MM.1S (cell line): ENCODE data around the gene ENTREP1.

Source experiments
- DNase-seq: peaks from one replicate; pipeline ENCODE4 v3.0.0-alpha.2; 2015
- H2AFZ ChIP-seq: fragments of 300-600 bp; sonication (generic); 2 replicates; pipeline ENCODE4 v1.6.0; 2016; ENCODE audit warnings: antibody characterized with exemption, low read length
- H3F3A ChIP-seq: fragments of 300-600 bp; sonication (generic); 2 replicates; pipeline ENCODE4 v1.6.1; 2016; ENCODE audit warnings: mild to moderate bottlenecking, antibody characterized with exemption, low read length, moderate library complexity, mixed read lengths; ENCODE audit not compliant: insufficient read depth
- H3K27ac ChIP-seq: fragments of 300-600 bp; sonication (generic); 2 replicates; pipeline ENCODE4 v1.5.1; 2016; ENCODE audit warnings: mild to moderate bottlenecking, low read length
- H3K27me3 ChIP-seq: fragments of 300-600 bp; sonication (generic); replicated peaks from 2 replicates; pipeline ENCODE4 v1.6.0; 2016; ENCODE audit warnings: low read length; ENCODE audit not compliant: insufficient read depth
- H3K36me3 ChIP-seq: fragments of 300-600 bp; sonication (generic); replicated peaks from 2 replicates; pipeline ENCODE4 v1.6.1; 2016; ENCODE audit warnings: mild to moderate bottlenecking, low read length, mixed read lengths; ENCODE audit not compliant: insufficient read depth
- H3K4me1 ChIP-seq: fragments of 300-600 bp; sonication (generic); 2 replicates; pipeline ENCODE4 v1.6.1; 2016; ENCODE audit warnings: low read length, mixed read lengths
- H3K4me2 ChIP-seq: fragments of 300-600 bp; sonication (generic); 2 replicates; pipeline ENCODE4 v1.6.0; 2016; ENCODE audit warnings: low read depth, low read length
- H3K4me3 ChIP-seq: fragments of 300-600 bp; sonication (generic); 2 replicates; pipeline ENCODE4 v1.5.1; 2016; ENCODE audit warnings: low read length, mixed read lengths
- H3K79me2 ChIP-seq: fragments of 300-600 bp; sonication (generic); 2 replicates; pipeline ENCODE4 v1.6.1; 2016; ENCODE audit warnings: mixed run types, low read length, mixed read lengths
- H3K9ac ChIP-seq: fragments of 300-600 bp; sonication (generic); 2 replicates; pipeline ENCODE4 v1.6.1; 2016; ENCODE audit warnings: low read length, mixed read lengths
- H3K9me2 ChIP-seq: fragments of 300-600 bp; sonication (generic); replicated peaks from 2 replicates; pipeline ENCODE4 v1.6.1; 2016; ENCODE audit warnings: mild to moderate bottlenecking, low read length, mixed read lengths; ENCODE audit not compliant: insufficient read depth
- H3K9me3 ChIP-seq: fragments of 300-600 bp; sonication (generic); replicated peaks from 2 replicates; pipeline ENCODE4 v1.6.1; 2016; ENCODE audit warnings: mild to moderate bottlenecking, low read length, mixed read lengths; ENCODE audit not compliant: insufficient read depth
- H4K20me1 ChIP-seq: fragments of 300-600 bp; sonication (generic); 2 replicates; pipeline ENCODE4 v1.6.1; 2016; ENCODE audit warnings: mild to moderate bottlenecking, low read length, moderate library complexity, mixed read lengths; ENCODE audit not compliant: insufficient read depth
- EZH2 ChIP-seq: fragments of 300-600 bp; sonication (generic); optimal IDR thresholded peaks from 2 replicates; pipeline ENCODE3; 2017; ENCODE audit warnings: low read depth, mild to moderate bottlenecking, antibody characterized with exemption, low read length, mixed read lengths
- EZH2phosphoT487 ChIP-seq: fragments of 300-600 bp; sonication (generic); IDR thresholded peaks from 2 replicates; pipeline ENCODE4 v1.6.1; 2018; ENCODE audit warnings: antibody characterized with exemption, low read length
- TF ChIP-seq, protein P1 (sequence below): fragments of 300-600 bp; sonication (generic); IDR thresholded peaks from 2 replicates; pipeline ENCODE4 v1.5.1; 2016; ENCODE audit warnings: antibody characterized with exemption, low read length, mixed read lengths

Gene ENTREP1

GRCh38 chr9:69307446-69308205, 17.4 kb upstream of the ENTREP1 start:
- TF ChIP-seq EZH2phosphoT487 (no peak), EZH2 (no peak)
- TF ChIP-seq, protein P1, sequence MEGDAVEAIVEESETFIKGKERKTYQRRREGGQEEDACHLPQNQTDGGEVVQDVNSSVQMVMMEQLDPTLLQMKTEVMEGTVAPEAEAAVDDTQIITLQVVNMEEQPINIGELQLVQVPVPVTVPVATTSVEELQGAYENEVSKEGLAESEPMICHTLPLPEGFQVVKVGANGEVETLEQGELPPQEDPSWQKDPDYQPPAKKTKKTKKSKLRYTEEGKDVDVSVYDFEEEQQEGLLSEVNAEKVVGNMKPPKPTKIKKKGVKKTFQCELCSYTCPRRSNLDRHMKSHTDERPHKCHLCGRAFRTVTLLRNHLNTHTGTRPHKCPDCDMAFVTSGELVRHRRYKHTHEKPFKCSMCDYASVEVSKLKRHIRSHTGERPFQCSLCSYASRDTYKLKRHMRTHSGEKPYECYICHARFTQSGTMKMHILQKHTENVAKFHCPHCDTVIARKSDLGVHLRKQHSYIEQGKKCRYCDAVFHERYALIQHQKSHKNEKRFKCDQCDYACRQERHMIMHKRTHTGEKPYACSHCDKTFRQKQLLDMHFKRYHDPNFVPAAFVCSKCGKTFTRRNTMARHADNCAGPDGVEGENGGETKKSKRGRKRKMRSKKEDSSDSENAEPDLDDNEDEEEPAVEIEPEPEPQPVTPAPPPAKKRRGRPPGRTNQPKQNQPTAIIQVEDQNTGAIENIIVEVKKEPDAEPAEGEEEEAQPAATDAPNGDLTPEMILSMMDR: no peak
- no peak overlapping the region for H3K9ac ChIP-seq

DNA sequence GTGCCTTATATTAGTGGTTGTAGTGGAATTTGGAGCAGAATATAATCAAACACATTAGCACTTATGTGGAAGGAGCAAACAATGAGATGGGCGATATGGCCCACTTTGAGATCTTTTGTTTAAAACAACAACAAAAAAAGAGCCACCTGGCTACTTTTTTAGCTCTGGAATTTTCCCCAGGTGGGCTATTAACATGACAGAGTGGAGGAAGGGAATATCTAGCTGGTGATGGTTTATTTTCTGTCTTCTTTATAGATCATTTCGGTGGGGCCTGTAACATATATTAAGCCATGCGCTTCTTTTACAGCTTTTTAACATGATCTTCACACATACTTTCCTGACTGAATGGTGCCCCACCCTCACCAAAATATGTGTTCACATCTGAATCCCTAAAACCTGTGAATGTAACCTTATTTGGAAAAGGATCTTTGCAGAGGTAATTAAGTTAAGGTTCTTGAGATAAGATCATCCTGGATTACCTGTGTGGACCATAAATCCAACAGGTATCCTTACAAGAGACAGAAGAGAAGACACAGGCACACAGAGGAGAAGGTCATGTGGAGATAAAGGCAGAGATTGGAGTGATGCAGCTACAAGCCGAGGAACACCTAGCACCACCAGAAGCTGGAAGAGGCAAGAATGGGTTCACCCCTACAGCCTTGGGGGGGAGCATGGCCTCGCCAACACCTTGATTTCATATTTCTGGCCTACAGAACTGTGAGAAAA, 16.6 kb upstream of the ENTREP1 start:
- Histone ChIP-seq H3K27ac (no peak overlapping the region), H3K9me3 (no peaks in the 10 kb centered on the region), H3K4me1 (no peaks in the 10 kb centered on the region), H4K20me1 (no peaks in the 10 kb centered on the region), H3K9ac (no peak overlapping the region), H2AFZ (no peak overlapping the region), H3K36me3 (no peaks in the 10 kb centered on the region), H3K4me3 (no peak overlapping the region), H3K27me3 (no peaks in the 10 kb centered on the region), H3F3A (no peaks in the 10 kb centered on the region), H3K79me2 (no peaks in the 10 kb centered on the region), H3K4me2 (no peak overlapping the region), H3K9me2 (no peaks in the 10 kb centered on the region)
- TF ChIP-seq EZH2: no peak
- no peak for TF ChIP-seq EZH2phosphoT487
- TF ChIP-seq, protein P1: no peak
- no peak for DNase-seq

More at GRCh38 chr9:69307446-69308205, 17.4 kb upstream of the ENTREP1 start:
- Histone ChIP-seq H3K4me2 (no peak overlapping the region), H3K79me2 (no peaks in the 10 kb centered on the region), H3K4me3 (no peak overlapping the region), H3F3A (no peaks in the 10 kb centered on the region), H3K36me3 (no peaks in the 10 kb centered on the region), H4K20me1 (no peaks in the 10 kb centered on the region), H3K9me2 (no peaks in the 10 kb centered on the region), H2AFZ (no peak overlapping the region), H3K27me3 (no peaks in the 10 kb centered on the region), H3K27ac (no peak overlapping the region), H3K9me3 (no peaks in the 10 kb centered on the region), H3K4me1 (no peaks in the 10 kb centered on the region)
- DNase-seq: no peak

DNA sequence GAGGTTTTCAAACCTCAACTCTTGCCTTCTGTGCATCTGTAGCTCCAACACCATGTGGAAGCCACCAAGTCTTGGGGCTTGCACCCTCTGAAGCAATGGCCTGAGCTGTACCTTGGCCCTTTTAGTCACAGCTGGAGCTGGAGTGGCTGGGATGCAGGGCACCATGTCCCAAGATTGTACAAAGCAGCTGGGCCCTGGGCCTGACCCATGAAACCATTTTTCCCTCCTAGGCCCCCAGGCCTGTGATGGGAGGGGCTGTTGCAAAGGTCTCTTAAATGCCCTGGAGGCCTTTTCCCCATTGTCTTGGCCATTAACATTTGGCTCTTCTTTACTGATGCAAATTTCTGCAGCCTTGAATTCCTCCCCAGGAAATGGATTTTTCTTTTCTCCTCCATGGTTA, 11.8 kb upstream of the ENTREP1 start:
- no peaks in the 10 kb centered on the region for H3K9me3 ChIP-seq

More for the DNA sequence above, 11.8 kb upstream of the ENTREP1 start:
- H3K27me3 ChIP-seq: no peaks in the 10 kb centered on the region
- TF ChIP-seq EZH2phosphoT487: no peak
- TF ChIP-seq EZH2: no peak
- TF ChIP-seq, protein P1: no peak
- H3K4me1 ChIP-seq: no peaks in the 10 kb centered on the region
- DNase-seq: no peak
- no peaks in the 10 kb centered on the region for H3K79me2 ChIP-seq
- no peak overlapping the region for H3K9ac ChIP-seq
- no peak overlapping the region for H2AFZ ChIP-seq
- H3F3A ChIP-seq: no peaks in the 10 kb centered on the region
- H3K4me3 ChIP-seq: no peak overlapping the region
- H3K4me2 ChIP-seq: no peak overlapping the region
- no peaks in the 10 kb centered on the region for H3K9me2 ChIP-seq
- H3K27ac ChIP-seq: no peak overlapping the region
- no peaks in the 10 kb centered on the region for H3K36me3 ChIP-seq
- H4K20me1 ChIP-seq: no peaks in the 10 kb centered on the region
